Colon (tissue), 2 donors: ENCODE results near the gene ITGB3.

ENCODE experiments used
- FAIRE-seq: peaks from 2 replicates; lab custom pipeline; 2012; peaks lifted over from hg19 to GRCh38; lab: Jason Lieb, UNC
- donor health status: control.
- donor health status: control.

The ITGB3 gene

GRCh38 chr17:47338026-47338425 lies 84.4 kb downstream of the ITGB3 start:
- FAIRE-seq, result no peak

- no peak for FAIRE-seq
These were observed 99.2 kb downstream of the ITGB3 start for GRCh38 chr17:47352848-47353247.

- FAIRE-seq, result no peak
These were observed 105.0 kb downstream of the ITGB3 start for GRCh38 chr17:47358652-47359051.
